ENCODE results near the gene ADSS2.

The ADSS2 gene

DNA sequence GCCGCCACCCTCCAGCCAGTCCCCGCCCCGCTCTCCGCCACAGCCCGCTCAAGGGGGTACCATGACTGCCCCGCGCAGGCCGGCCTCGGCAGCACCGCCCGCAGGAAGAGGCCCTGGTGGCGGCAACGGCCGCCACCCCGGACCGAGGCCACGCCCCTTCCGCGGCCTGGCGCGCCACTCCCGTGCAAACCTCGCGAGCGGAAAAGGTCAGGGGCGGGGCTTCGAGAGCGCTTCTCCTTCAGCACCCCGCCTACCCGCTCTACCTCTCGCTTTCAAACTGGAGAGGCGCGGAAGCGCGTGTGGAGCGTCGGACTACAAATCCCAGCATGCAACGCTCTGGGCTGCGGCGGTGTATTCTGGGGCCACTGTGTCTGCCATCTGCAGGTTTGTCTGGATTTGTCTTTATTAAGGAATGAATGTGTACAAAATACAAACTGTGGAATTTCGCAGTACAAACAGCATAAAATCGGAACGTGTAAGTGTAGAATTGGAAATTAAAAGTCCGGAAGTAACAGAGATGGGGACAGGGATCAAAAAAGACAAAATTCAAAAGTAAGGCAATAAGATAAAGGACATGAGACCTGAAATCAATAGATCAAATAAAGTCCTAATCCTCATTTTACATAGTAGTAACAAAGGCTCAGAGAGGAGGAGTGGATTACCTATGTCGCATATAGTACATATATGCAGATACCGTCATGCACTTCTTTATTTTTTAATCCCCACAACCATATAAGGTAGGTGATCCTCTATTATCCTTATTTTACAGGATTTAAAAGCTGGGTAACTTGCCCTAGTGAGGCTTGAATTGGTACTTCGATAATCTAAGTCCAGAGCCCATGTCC is 464 bp upstream of the ADSS2 start:
- peak overlapping the region; percentile 81 for H2AFZ ChIP-seq (ENCODE audit: low read depth)
- no peak overlapping the region; the same call in 1 of the 2 replicates for H3K27ac ChIP-seq
- peaks cover 5% of the 10 kb centered on the region; the same call in 1 of the 2 replicates for H3K36me3 ChIP-seq (ENCODE audit: insufficient read depth)
- peak overlapping the region; percentile 86; the same call in 1 of the 2 replicates for H3K9ac ChIP-seq
- H3K4me2 ChIP-seq = peak overlapping the region; percentile 63
- peaks cover 36% of the 10 kb centered on the region for H3K4me1 ChIP-seq (ENCODE audit: low read depth, poor library complexity, severe bottlenecking)
- H4K20me1 ChIP-seq (ENCODE audit: insufficient read depth) = 0 out of 2 replicates have a peak, but pooled peaks cover 4% of the 10 kb centered on the region
- no peaks in the 10 kb centered on the region for H3K27me3 ChIP-seq (ENCODE audit: insufficient read depth, low read depth)
- H3K4me3 ChIP-seq (IDR thresholded peaks at IDR 0.05; ENCODE audit: insufficient read depth, low read depth, low read length) = no peak overlapping the region
- peaks cover 43% of the 10 kb centered on the region for H3K79me2 ChIP-seq (ENCODE audit: insufficient read depth, low read depth)
- TF ChIP-seq, protein P1, sequence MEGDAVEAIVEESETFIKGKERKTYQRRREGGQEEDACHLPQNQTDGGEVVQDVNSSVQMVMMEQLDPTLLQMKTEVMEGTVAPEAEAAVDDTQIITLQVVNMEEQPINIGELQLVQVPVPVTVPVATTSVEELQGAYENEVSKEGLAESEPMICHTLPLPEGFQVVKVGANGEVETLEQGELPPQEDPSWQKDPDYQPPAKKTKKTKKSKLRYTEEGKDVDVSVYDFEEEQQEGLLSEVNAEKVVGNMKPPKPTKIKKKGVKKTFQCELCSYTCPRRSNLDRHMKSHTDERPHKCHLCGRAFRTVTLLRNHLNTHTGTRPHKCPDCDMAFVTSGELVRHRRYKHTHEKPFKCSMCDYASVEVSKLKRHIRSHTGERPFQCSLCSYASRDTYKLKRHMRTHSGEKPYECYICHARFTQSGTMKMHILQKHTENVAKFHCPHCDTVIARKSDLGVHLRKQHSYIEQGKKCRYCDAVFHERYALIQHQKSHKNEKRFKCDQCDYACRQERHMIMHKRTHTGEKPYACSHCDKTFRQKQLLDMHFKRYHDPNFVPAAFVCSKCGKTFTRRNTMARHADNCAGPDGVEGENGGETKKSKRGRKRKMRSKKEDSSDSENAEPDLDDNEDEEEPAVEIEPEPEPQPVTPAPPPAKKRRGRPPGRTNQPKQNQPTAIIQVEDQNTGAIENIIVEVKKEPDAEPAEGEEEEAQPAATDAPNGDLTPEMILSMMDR (conservative IDR thresholded peaks at IDR 0.05; ENCODE audit: low read depth, low read length) = 0 out of 2 replicates have a peak, but pooled peaks have one; percentile 21

DNA sequence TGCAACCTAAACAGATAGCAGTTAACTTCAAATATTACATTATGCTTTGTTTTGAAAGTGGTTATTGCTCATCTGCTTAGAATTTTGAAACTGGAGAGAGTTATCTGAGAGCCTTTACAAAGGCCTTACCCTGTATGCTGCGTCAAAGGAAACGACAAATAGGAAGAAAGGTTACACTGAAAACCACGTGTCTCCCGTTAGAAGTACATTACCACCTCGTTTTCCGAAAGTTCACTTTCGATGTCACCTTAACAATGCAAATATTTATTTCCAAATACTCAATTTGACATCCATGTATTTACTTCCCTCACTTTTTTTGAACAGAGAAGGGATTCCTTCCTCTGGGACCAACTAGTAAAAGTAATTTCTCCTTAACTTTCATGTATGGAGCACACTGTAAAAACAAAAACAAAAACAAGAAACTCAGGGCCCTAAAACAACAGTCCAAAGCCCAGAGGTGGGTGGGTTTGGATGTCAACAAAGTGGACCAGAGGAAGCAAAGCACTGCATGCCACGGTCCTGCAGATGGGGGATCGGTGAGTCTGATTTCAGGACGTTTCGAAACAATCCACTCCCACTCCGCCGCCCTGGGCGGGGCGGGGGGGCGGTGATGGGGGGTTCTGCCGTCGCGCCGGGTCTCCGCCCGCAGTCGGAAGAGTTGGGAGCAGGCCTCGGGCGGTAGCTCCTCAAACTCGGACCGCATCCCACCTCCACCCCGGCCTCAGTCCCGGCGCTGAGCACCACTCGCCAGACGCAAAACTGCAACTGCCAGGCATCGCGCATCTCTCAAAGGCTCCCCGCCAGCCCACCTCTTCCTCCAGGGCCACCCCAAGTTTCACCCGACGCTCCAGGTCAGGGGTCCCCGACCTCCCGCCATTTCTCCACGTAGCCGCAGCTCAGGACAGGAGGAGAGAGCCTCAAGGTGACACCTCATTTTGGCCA is 841 bp downstream of the ADSS2 start:
- Histone ChIP-seq H3K27ac (peak overlapping the region; percentile 86), H3K36me3 (ENCODE audit: insufficient read depth) (peaks cover 5% of the 10 kb centered on the region; the same call in 1 of the 2 replicates), H3K4me1 (ENCODE audit: low read depth, poor library complexity, severe bottlenecking) (peaks cover 41% of the 10 kb centered on the region), H3K4me2 (peak overlapping the region; percentile 76), H3K4me3 (IDR thresholded peaks at IDR 0.05; ENCODE audit: insufficient read depth, low read depth, low read length) (peak overlapping the region; percentile 95), H4K20me1 (ENCODE audit: insufficient read depth) (peaks cover 4% of the 10 kb centered on the region; the same call in 1 of the 2 replicates), H3K27me3 (ENCODE audit: insufficient read depth, low read depth) (no peaks in the 10 kb centered on the region), H3K79me2 (ENCODE audit: insufficient read depth, low read depth) (peaks cover 57% of the 10 kb centered on the region), H3K9ac (peak overlapping the region; percentile 86), H2AFZ (ENCODE audit: low read depth) (peak overlapping the region; percentile 62)
- TF ChIP-seq, protein P1 (conservative IDR thresholded peaks at IDR 0.05; ENCODE audit: low read depth, low read length) = no peak

DNA sequence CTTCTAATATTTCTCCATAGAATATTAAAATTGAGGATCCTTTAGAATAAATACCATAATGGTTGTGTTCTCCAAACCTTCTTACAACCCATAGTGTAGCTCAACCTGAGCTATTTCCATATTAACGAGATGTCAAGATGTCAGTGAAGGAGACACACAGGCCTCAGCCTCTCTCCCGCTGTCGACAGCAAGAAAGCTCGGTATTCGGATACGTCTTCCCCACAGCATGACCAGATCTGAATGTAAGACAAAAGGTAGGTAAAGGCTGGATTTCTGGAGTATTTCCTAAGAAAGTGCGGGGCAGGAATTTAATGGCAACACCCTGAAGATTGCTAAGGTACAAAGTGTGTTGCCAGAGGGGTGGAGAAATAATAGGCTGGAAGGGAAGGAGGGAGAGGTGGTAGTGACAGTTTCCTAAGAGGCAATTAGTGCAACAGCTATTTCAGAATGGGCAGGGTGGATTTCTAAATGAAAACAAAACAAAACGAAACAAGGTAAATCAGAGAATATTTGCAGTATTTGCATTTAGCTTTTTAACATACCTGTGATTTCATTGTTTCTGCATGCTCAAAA is 1.7 kb downstream of the ADSS2 start:
- TF ChIP-seq, protein P1 (conservative IDR thresholded peaks at IDR 0.05; ENCODE audit: low read depth, low read length) = no peak
- Histone ChIP-seq H3K27ac (peak overlapping the region; percentile 86), H3K79me2 (ENCODE audit: insufficient read depth, low read depth) (peaks cover 65% of the 10 kb centered on the region), H2AFZ (ENCODE audit: low read depth) (no peak overlapping the region), H3K36me3 (ENCODE audit: insufficient read depth) (peaks cover 5% of the 10 kb centered on the region; the same call in 1 of the 2 replicates), H3K4me3 (IDR thresholded peaks at IDR 0.05; ENCODE audit: insufficient read depth, low read depth, low read length) (peak overlapping the region; percentile 55), H3K9ac (peak overlapping the region; percentile 86; the same call in 1 of the 2 replicates), H3K4me2 (peak overlapping the region; percentile 76), H3K27me3 (ENCODE audit: insufficient read depth, low read depth) (no peaks in the 10 kb centered on the region), H4K20me1 (ENCODE audit: insufficient read depth) (peaks cover 5% of the 10 kb centered on the region; the same call in 1 of the 2 replicates), H3K4me1 (ENCODE audit: low read depth, poor library complexity, severe bottlenecking) (peaks cover 41% of the 10 kb centered on the region)

Measured in KMS-11 (cell line).